Dermis microvascular lymphatic vessel endothelial cell (primary cell): ENCODE results near the gene TRIM42. TPM values are rescaled to one million over a fixed set of nuclear protein-coding genes. Genes with fewer than 3 reads are reported as not detected.

Experiments
- DNase-seq, 2 donors: peaks; one replicate each; pipeline versions ENCODE4 v3.0.0 to v3.0.0-alpha.2; 2010; ENCODE audit warnings: low read depth in 2 of 2
- total RNA-seq: library from RNA; depleted of rRNA; stranded (reverse); fragments of >200 nt; gene quantifications from 2 replicates; pipeline ENCODE4 v1.2.1, GENCODE V29; 2014

The TRIM42 gene
- total RNA-seq, 1 donor from 2014 or later = not detected

DNA sequence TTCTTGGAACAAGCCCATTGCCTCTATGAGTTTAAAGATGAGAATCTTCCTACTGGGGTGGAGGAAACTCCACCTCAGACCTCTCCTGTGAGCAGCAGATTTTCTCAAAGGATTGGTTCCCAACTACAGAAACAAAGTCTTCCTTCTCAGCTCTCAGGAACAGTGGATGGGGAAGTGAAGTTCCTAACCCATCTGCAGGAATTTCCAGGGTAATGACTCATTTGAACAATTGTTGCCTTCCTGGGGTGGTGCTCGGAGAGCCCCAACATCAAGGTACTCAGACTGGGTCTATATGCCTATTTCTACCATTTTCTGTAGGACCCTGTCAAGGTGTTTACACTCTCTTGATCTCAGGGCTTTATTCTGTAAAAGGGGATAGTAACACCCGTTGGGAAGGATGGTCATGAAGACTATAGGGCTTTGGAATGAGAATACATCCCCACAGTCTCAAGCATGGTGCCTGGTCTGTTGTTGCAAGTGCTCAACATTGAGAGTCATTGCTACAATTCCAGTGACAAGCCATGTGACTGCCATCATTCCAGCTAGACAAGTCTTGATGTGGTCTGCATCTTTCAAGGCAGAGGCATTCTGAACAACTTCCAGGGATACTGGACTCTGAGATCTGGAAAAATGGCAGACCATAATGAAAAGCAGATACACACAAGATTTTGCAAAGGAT, 33.0 kb downstream of the TRIM42 start:
- DNase-seq = no peak

DNA sequence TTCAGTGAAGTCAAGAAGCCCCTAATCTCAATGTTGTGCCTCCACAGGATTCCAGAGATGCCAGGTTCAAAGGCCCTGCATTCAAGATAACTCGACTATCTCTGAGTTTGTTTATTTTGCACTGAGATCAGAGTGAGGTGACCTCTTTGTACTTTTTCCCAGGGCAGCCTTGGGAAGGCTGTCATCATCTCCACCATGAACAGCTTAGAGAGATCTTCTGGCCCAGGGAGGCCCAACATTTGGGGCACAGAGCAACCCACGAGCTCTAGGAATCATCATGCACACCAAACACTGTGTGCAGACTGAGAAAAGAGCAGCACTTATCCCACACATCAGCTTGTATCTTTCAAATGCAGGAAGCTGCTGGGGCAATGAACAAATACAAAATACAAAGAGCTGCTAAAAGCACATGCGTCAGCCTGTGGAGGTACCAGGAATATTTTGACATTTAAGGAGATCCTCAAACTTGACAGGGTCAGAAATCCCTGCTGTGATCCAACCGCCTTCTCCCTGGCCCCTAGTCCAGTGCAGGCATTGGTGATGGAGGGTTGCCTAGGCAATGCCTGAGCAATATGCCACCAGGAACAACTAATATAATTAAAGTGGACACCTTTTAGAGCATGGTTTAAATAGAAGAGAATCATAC, 33.6 kb downstream of the TRIM42 start:
- no peak for DNase-seq

DNA sequence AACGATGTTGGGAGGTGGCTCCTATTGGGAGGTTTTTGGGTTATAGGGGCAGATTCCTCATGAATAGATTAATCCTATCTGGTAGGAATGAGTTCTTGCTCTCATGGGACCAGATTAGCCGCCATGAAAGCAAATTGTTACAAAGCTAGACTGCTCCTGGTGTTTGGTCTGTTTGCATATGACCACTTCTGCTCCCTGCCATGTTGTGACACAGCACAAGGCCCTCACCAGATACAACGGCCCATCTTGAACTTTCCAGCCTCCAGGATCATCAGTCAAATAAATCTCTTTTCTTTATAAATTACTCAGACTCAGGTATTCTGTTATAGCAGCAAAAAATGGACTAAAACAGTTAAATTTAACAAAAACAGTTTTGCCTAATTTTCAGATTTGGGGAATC, 34.4 kb downstream of the TRIM42 start:
- DNase-seq = no peak

DNA sequence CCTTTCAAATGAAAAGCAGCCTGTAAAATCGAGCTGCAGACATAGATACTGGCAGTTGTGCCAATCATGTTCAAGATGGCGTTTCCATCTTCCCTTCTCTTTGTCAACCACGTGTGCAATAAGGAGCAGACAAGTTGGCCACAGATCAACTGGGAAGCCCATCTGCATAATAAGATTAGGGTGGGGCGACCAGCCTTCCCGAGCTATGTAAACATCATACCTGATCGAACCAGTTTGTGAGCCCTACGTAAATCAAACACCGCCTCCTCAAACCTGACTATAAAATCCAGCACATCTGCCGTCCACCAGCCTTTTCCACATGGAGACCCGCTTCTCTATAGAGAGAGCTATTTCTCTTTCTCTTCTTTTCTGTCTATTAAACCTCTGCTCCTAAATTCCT, 37.2 kb downstream of the TRIM42 start:
- no peak for DNase-seq

DNA sequence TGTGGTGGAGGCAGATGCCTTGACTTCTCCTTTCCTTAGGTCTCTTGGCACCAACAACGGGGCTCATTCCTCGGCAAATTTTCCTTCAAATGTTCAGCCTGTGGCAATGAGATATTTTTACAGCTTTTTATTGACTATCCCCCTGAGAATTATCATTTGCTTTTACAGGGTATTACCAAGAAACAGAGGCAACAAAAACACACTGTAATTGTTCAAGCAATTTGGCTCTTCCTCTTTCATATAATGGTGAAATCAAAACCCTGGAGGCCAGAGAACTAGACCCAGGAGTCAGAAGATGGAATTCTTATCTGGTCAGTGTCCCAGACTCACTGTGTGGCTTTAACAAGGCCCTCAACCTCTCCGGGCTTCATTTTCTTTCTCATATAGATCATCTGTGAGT, 40.1 kb downstream of the TRIM42 start:
- DNase-seq = no peak

DNA sequence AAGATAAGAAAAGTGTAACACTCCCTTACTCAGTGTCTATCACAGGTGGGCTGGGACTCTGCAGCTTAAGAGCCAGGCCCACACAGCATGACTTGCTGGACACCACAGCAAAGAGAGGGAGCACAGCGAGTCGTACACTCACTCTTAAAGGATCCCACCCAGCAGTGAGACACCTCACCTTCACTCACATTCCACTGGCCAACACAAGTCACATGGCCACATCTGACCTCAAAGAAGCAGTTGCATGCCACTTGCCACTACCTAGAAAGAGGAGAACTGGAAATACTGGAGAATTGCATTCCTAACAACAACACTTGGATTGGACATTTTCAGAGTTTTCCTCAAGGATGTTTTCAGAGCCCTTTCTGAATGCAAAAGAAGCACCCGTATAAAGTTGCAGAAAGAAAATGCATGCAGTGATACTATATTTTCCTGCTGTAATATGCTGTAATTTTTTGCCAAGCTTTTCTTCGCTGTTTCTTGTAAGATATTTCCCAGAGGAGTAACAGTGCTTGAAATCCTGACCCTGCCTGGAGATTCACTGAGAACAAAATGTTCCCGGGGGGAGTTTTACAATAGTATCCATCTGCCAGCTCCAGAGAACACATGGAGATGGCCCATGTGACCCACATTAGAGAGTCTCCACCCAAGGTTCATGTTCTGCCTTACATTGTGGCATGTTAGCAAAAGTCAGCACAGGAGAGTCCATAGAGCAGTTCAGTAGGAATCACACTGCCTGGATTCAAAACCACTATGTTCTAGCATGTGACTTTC, 42.2 kb downstream of the TRIM42 start:
- no peak for DNase-seq

DNA sequence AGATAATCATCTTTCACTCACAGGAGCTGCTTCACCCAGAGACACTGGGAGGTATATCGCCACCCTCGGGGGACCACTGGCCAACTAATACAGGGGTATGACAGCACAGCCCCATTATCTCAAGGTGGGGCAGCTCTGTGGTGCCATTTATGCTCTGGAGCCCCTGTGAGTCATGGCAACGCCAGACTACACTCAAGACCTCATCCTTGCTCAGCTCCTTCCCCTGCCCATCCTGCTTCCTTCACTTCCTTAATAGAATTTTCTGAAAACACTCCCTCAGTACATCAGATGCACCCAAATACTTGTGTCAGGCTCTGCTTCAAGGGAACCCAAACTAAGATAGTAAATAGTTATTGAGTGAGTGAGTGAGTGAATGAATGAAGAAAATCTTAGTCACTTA, 45.7 kb downstream of the TRIM42 start:
- no peak for DNase-seq

DNA sequence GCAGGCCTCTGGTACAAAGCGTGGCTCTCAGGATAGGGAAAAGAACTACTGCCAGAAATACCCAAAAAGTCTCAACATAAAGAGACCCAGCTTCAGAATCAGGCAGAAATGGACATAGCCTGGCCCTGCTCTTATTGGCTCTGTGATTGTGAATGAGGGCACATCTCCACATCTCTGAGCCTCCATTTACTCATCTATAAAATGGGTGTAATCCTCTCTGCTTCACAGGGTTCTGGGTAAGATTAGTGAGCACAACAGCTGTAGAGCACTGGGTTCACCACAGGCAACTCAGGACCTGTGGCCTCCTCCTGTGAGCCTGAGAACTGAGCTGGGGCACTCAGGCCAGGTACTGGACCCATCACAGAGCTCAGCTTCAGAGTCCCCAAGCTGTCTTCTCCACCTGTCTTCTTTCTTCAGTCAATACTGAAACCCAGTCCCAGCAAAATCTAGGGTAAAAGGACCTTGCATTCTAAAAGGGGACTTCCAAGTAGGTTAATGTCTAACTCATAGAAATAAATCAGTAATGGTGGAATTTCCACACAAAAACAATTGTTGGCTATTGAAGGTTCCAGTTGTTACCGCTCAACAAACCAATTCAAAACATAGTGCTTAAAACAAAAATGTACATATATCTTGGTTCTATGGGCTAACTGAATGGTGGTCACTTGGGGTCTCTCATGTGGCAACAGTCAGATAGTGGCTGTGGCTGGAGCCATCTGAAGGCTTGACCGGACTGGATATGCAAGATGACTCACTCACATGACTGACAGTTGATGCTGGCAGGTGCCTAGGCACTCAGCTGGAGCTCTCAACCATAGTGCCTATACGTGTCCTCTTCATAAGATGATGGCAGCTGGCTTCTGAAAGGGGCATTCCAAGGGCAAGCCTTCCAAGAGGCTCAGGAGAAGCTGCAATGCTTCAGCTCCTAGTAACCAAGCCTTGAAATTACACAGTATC, 47.3 kb downstream of the TRIM42 start:
- DNase-seq = no peak

DNA sequence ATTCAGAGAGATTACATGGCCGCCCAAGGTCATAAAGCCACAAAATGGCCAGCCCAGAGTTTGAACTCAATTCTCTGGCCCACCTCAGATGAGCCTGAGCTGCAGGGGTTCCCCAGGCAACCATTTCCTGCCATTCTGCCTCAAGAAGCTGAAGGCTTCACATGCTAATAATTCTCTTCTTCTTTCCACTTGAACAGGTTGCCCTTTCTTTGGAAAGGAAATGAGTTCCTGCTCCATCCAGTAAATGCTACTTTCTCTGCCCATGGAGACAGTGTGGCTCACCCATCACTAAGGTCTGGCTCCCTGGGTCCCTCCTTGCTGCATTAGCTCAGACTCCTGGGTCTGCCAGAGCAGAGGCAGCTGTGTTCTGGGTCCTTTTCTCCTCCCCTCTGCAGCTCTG, 48.2 kb downstream of the TRIM42 start:
- DNase-seq = no peak

DNA sequence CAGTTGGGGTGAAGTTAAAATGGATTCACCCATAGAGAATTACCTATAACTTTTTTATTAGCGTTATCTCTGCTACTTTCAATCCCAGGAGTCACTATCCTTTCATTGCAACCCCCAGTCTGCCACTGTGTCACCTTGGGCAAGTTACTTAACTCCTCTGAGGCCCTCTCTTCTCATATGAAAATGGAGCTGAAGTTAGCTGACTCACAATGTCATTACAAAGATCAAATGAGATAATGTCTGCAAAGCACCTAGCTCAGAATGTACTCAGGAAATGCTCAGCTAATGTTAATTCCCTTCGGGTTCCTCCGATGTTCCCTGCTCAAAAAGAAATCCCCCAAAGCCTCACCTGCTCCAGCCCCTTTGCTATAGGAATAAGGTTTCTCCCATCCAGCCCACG, 50.0 kb downstream of the TRIM42 start:
- DNase-seq = no peak

DNA sequence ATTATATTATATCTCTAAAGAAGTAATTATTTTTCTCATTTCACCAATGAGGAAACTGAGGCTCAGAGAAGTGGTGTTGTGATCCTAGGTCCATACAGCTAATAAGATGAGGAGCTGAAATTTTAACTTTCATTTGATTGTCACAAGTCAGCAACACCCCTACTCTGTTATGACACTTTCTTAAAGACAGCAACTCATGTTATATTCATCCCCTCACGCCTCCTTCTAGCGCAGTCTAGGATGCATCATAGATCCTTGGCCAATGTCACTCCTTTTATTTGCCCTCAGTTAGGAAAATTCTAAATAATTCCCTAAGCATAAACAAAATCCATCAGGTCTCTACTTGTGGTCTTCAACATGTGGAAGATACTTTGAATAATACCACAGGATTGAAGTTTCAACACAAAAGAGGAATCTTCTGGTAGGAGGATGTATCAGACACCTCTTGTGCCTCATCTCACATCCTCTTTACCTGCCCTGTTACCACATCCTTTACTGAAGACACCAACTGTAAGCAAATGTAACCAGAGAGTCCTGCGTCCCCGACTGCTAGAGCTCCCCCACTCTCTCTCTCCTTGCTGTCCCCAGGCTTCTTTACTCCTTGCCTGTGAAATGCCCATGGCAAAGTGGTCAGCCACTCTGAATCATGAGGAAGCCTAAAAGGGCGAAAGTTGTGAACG, 53.7 kb downstream of the TRIM42 start:
- DNase-seq = no peak

DNA sequence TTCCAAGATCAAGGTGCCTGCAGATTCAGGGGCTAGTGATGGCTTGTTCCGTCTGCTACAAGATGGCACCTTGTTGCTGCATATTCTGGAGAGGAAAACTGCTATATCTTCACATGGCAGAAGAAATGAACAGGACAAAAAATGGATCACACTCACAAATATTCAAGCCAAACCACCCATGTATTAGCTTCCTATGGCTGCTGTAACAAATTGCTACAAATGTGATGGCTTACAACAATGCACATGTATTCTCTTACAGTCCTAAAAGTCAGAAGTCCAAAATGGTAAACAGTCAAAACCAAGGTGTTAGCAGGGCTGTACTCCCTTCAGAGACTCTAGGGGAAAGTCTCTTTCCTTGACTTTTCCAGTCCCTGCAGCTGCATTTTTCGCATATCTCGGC, 55.8 kb downstream of the TRIM42 start:
- DNase-seq = no peak

DNA sequence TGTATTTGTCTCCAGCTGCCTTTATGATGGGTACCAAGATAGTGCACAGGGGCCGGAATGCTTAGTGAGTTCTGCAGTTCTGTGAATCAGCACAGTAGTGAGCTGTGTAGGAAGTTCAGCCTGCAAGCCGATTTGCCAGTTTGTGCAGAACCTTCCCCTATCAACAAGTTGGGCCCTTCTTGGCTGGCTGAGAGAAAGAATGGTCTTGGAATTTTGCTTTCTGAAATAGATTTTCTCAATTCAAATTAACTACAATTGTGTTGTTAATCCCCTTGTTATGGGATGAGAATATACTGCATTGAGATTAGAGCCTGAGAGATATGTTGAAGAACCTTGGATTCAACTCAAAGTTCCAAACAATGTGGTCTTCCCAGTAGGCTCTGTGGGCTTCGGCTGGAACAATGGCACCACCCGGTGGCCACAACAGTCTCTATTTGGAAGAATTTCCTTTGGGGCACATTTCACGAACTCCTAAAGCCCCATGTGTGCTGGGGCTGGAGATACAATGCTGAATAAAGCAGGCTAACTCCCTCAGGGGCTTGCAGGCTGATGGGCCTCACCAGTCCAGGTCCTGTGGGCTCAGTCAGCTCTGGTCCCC, 59.1 kb downstream of the TRIM42 start:
- DNase-seq = peak in 1 of 2 donors; percentile 36

DNA sequence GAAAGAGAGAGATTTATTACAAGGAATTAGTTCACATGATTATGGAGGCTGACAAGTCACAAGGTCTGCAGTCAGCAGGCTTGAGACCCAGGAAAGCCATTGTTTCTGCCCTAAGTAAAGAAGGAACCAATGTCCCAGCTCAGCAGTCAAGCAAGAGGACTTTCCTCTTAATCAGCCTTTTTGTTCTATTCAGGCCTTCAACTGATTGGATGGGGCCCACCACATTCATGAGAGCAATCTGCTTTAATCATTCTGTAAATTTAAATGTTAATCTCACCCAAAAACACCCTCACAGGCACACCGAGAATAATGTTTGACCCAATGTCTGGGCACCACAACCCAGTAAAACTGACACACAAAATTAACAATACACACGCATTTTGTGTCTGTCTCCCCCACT, 64.3 kb downstream of the TRIM42 start:
- no peak for DNase-seq

DNA sequence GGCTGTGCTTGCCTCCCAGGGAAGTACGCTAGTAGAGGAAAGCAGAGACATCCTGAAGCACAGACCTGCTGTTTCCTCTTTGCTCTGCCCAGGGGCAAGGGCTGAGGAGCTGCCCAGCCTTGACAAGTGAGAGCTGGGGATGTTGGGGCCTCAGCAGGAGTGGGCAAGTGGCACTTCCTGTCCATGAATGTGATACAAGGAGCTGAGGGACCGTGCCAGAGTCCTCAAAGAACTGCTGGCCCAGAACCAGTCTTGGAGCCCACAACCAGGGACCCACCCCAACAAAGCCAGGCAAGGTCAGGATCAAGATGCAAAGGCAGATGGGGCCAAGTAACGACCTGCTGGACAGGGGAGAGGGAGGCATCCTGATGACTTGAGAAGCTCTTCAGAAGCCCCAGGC, 70.3 kb downstream of the TRIM42 start:
- DNase-seq = no peak

DNA sequence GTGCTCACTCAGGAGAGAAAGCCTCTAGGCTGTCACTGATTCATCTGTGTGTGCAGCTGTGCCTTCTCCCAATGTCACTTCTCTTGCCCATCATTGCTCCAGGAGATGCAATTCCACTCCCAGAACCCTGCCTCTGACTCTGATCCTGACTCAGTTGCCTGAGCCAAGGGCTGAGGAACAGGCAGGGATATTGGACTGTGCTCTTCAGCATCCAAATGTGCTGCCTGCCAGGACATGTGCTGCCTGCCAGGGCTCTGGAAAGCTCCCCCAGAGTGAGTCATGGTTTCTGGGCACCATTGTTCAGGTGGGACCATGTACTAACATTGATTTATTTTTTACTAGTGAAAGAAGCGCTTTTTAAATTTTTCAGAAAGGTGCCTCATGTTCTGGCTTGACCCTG, 71.0 kb downstream of the TRIM42 start:
- DNase-seq = no peak
